Neuron (in vitro differentiated cells): ENCODE measurements around the gene IPO11.

Experiments
- H2AFZ ChIP-seq: one replicate; pipeline ENCODE4 v1.6.1; 2013; ENCODE audit warnings: low read depth, mild to moderate bottlenecking, inconsistent platforms, low read length, moderate library complexity
- H3K27me3 ChIP-seq: one replicate; pipeline ENCODE4 v1.6.1; 2013; ENCODE audit warnings: low read length; ENCODE audit not compliant: insufficient read depth
- H3K36me3 ChIP-seq: one replicate; pipeline ENCODE4 v1.6.1; 2013; ENCODE audit warnings: low read length; ENCODE audit not compliant: insufficient read depth
- H3K4me1 ChIP-seq: one replicate; pipeline ENCODE4 v1.6.1; 2013; ENCODE audit warnings: low read length; ENCODE audit not compliant: insufficient read depth
- H3K4me3 ChIP-seq: 2 replicates; pipeline ENCODE4 v1.5.1; 2013; ENCODE audit warnings: mild to moderate bottlenecking, low read length, moderate library complexity
- H3K9me3 ChIP-seq: one replicate; pipeline ENCODE4 v1.6.1; 2013; ENCODE audit warnings: low read length

The IPO11 gene

GRCh38 chr5:62465985-62466925 is 53.7 kb downstream of the IPO11 start:
- no peak overlapping the region for H2AFZ ChIP-seq
- H3K4me3 ChIP-seq: no peak overlapping the region
- no peaks in the 10 kb centered on the region for H3K4me1 ChIP-seq
- no peaks in the 10 kb centered on the region for H3K9me3 ChIP-seq
- H3K36me3 ChIP-seq: peaks cover 22% of the 10 kb centered on the region
- no peaks in the 10 kb centered on the region for H3K27me3 ChIP-seq

- Histone ChIP-seq H3K36me3 (peaks cover 21% of the 10 kb centered on the region), H3K4me3 (no peak overlapping the region), H3K4me1 (no peaks in the 10 kb centered on the region), H3K27me3 (no peaks in the 10 kb centered on the region), H2AFZ (no peak overlapping the region), H3K9me3 (no peaks in the 10 kb centered on the region)
Measured at GRCh38 chr5:62473209-62473608, 60.6 kb downstream of the IPO11 start.

GRCh38 chr5:62475072-62475471 is 62.5 kb downstream of the IPO11 start:
- Histone ChIP-seq H3K4me3 (no peak overlapping the region), H3K4me1 (no peaks in the 10 kb centered on the region), H3K9me3 (no peaks in the 10 kb centered on the region), H2AFZ (no peak overlapping the region), H3K27me3 (no peaks in the 10 kb centered on the region), H3K36me3 (peaks cover 11% of the 10 kb centered on the region)

- H3K4me1 ChIP-seq: no peaks in the 10 kb centered on the region
Measured at GRCh38 chr5:62477801-62478200, 65.2 kb downstream of the IPO11 start.

DNA sequence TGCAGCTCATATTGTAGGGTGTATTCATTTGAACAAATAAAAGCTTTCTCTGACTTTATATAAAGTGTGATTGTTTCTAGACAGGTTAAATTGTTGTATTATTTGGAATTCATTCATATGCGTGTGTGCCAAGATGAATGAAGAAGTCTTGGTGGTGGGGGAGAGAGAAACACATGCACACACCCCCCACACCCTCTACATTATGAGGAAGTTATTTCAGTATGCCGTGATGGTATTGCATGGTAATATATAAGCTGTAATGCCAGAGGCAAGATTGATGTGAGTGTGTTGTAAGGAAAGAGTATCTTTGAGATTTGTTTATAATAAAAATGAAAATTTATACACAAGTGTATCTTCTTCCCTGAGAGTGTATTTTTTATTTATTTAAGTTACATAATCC is 71.0 kb downstream of the IPO11 start:
- Histone ChIP-seq H3K9me3 (no peaks in the 10 kb centered on the region), H3K4me3 (no peak overlapping the region), H3K36me3 (peaks cover 12% of the 10 kb centered on the region), H3K27me3 (no peaks in the 10 kb centered on the region), H2AFZ (no peak overlapping the region), H3K4me1 (no peaks in the 10 kb centered on the region)

More at GRCh38 chr5:62477801-62478200, 65.2 kb downstream of the IPO11 start:
- Histone ChIP-seq H3K4me3 (no peak overlapping the region), H3K27me3 (no peaks in the 10 kb centered on the region), H2AFZ (no peak overlapping the region), H3K9me3 (no peaks in the 10 kb centered on the region), H3K36me3 (peaks cover 9% of the 10 kb centered on the region)

DNA sequence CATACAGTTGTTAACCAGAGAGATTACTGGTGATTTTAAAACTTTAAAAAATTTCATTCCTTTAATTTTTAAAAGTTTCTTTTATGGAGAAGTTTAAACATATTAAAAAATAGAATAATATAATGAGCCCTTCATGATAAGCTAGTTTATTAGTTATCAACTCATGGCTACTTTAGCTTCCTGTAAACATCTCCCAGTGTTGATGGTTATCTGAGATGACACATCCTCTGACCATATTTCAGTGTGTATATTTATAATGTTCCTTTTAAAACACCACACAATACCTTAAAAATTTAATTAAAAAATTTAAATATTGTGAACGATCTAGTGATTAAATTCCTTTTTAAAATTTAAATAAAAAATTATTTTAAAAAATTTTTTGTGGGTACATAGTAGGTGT is 74.1 kb downstream of the IPO11 start:
- Histone ChIP-seq H3K27me3 (no peaks in the 10 kb centered on the region), H3K9me3 (no peaks in the 10 kb centered on the region), H3K36me3 (peaks cover 22% of the 10 kb centered on the region), H3K4me1 (no peaks in the 10 kb centered on the region), H3K4me3 (no peak overlapping the region), H2AFZ (no peak overlapping the region)

DNA sequence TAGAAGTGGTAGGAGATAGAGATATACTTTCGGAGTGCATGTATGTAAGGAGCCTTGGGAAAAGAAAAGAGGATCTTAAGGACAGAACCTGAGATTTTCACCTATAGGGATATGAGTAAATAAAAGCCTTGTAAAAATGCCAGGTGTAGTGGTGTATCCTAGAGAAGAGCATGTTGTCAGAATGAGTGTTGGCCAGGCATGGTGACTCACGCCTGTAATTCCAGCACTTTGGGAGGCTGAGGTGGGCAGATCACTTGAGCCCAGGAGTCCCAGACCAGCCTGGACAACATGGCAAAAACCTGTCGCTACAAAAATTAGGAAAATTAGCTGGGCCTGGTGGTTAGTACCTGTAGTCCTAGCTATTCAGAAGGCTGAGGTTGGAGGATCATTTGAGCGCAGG is 76.0 kb downstream of the IPO11 start:
- Histone ChIP-seq H2AFZ (no peak overlapping the region), H3K36me3 (peaks cover 27% of the 10 kb centered on the region), H3K9me3 (no peaks in the 10 kb centered on the region), H3K4me1 (no peaks in the 10 kb centered on the region), H3K4me3 (no peak overlapping the region), H3K27me3 (no peaks in the 10 kb centered on the region)

- Histone ChIP-seq H3K9me3 (no peaks in the 10 kb centered on the region), H3K27me3 (no peaks in the 10 kb centered on the region), H3K4me3 (no peak overlapping the region), H2AFZ (no peak overlapping the region), H3K36me3 (peaks cover 27% of the 10 kb centered on the region), H3K4me1 (no peaks in the 10 kb centered on the region)
Measured at GRCh38 chr5:62489471-62489870, 76.9 kb downstream of the IPO11 start.

DNA sequence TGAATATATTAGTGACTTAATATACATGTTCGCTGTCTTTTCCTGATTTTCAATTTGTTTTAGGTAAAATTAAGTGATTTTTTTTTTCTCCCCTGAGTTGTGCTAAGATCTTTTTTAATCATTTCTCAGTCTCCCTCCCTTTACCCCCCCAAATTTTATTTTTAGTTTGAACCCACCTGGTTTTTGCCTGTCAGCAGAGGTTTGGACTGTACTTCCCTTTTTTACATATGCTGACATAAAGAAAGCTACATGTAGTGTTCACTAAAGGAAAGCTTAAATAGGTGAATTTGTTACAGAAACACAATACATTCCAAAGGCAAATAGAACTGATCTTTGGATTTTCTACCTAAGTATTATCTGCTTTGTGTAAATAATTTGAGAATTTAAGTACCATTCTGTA is 82.2 kb downstream of the IPO11 start:
- no peak overlapping the region for H3K4me3 ChIP-seq
- H3K4me1 ChIP-seq: no peaks in the 10 kb centered on the region
- no peaks in the 10 kb centered on the region for H3K27me3 ChIP-seq
- peaks cover 31% of the 10 kb centered on the region for H3K36me3 ChIP-seq
- no peaks in the 10 kb centered on the region for H3K9me3 ChIP-seq
- H2AFZ ChIP-seq: no peak overlapping the region

- Histone ChIP-seq H3K9me3 (no peaks in the 10 kb centered on the region), H2AFZ (no peak overlapping the region), H3K36me3 (peaks cover 23% of the 10 kb centered on the region), H3K4me1 (no peaks in the 10 kb centered on the region), H3K4me3 (no peak overlapping the region), H3K27me3 (no peaks in the 10 kb centered on the region)
Measured at GRCh38 chr5:62496876-62497275, 84.3 kb downstream of the IPO11 start.

DNA sequence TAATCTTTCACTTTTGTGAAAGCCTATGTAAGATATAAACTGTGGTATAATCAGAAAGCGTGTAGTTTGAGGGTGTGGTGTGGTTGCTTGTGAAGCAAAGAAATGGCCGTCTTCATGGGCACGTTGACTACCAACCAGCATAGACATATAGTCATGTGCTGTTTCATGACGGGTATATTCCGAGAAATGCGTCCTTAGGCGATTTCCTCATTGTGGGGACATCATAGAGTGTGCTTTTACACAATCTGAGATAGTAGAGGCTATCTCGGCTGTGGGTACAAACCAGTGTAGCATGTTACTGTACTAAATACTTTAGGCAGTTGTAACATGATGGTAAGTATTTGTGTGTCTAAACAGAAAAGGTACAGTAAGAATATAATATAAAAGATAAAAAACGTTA is 86.4 kb downstream of the IPO11 start:
- Histone ChIP-seq H3K36me3 (peaks cover 19% of the 10 kb centered on the region), H3K4me1 (no peaks in the 10 kb centered on the region), H2AFZ (no peak overlapping the region), H3K27me3 (no peaks in the 10 kb centered on the region), H3K4me3 (no peak overlapping the region), H3K9me3 (no peaks in the 10 kb centered on the region)

GRCh38 chr5:62499756-62500155 is 87.2 kb downstream of the IPO11 start:
- Histone ChIP-seq H3K27me3 (no peaks in the 10 kb centered on the region), H2AFZ (no peak overlapping the region), H3K4me1 (no peaks in the 10 kb centered on the region), H3K4me3 (no peak overlapping the region), H3K9me3 (no peaks in the 10 kb centered on the region), H3K36me3 (peaks cover 17% of the 10 kb centered on the region)

- no peak overlapping the region for H3K4me3 ChIP-seq
- no peaks in the 10 kb centered on the region for H3K9me3 ChIP-seq
- H3K27me3 ChIP-seq: no peaks in the 10 kb centered on the region
- no peak overlapping the region for H2AFZ ChIP-seq
- no peaks in the 10 kb centered on the region for H3K4me1 ChIP-seq
- peaks cover 16% of the 10 kb centered on the region for H3K36me3 ChIP-seq
Measured at GRCh38 chr5:62502456-62503101, 90.0 kb downstream of the IPO11 start.
